Spinal cord (tissue), 10 donors: ENCODE measurements around the gene PHYHD1. TPM values are rescaled to one million over a fixed set of nuclear protein-coding genes. Genes with fewer than 3 reads are reported as not detected.
A peak's percentile ranks its signal among the peaks of the same experiment; 100 is the strongest.
"Not testable (repeated sequence)": the region's sequence is repeated elsewhere in the genome, so short reads cannot be mapped to it uniquely, and the experiment has no call there.

Source experiments
- DNase-seq, 6 donors: peaks; one replicate each; pipeline versions ENCODE4 v3.0.0 to v3.0.0-alpha.2; 2013 to 2015; ENCODE audit warnings: low spot score in 6 of 6, low read depth in 4 of 6
- H3K27ac ChIP-seq: one replicate; pipeline ENCODE4 v1.5.1; 2013; ENCODE audit warnings: low read depth, low read length, control low read depth
- H3K27me3 ChIP-seq: one replicate; pipeline ENCODE4 v1.6.1; 2013; ENCODE audit warnings: low read length; ENCODE audit not compliant: control insufficient read depth, insufficient read depth
- H3K36me3 ChIP-seq: one replicate; pipeline ENCODE4 v1.6.1; 2013; ENCODE audit warnings: low read length; ENCODE audit not compliant: control insufficient read depth, insufficient read depth
- H3K4me1 ChIP-seq: one replicate; pipeline ENCODE4 v1.6.1; 2013; ENCODE audit warnings: low read length; ENCODE audit not compliant: control insufficient read depth, insufficient read depth
- H3K4me3 ChIP-seq: one replicate; pipeline ENCODE4 v1.5.1; 2013; ENCODE audit warnings: low read depth, low read length, control low read depth
- H3K9me3 ChIP-seq: one replicate; pipeline ENCODE4 v1.6.1; 2013; ENCODE audit warnings: low read length; ENCODE audit not compliant: control insufficient read depth, insufficient read depth
- WGBS: methylation state at CpG from one replicate; pipeline ENCODE4 v1.1.5; 2013; ENCODE audit warnings: missing lambda C conversion rate; ENCODE audit not compliant: insufficient coverage; 5-methylcytosine and 5-hydroxymethylcytosine counted together
- polyA plus RNA-seq, 2 donors: library from polyadenylated mRNA; unstranded; fragments of 120-200 nt; gene quantifications; one replicate each; pipeline ENCODE4 v1.2.1, GENCODE V29; 2013; ENCODE audit not compliant: insufficient read length in 2 of 2
- total RNA-seq, 2 donors: library from RNA; depleted of rRNA in 1 of 2; stranded (reverse); fragments of 120-200 nt in 1 of 2; fragments of >200 nt in 1 of 2; gene quantifications; one replicate each; pipeline versions ENCODE4 v1.2.3 to v1.2.4, GENCODE V29; 2013 to 2014
- donor health status: healthy.

PHYHD1 gene
- total and polyA plus RNA-seq, 4 donors: 7.8 to 29.9 (median 25.3) TPM

- DNase-seq: no peak
- H3K27ac ChIP-seq: no peak overlapping the region
- H3K9me3 ChIP-seq: no peaks in the 10 kb centered on the region
- 96% methylated on average over 5 of the region's 9 CpGs for WGBS
- no peak overlapping the region for H3K4me3 ChIP-seq
- H3K4me1 ChIP-seq: peaks cover 24% of the 10 kb centered on the region
- no peaks in the 10 kb centered on the region for H3K27me3 ChIP-seq
- H3K36me3 ChIP-seq: peaks cover 18% of the 10 kb centered on the region
Observed at GRCh38 chr9:128937310-128938165, 16.8 kb downstream of the PHYHD1 start.

GRCh38 chr9:128940271-128940921 is 19.6 kb downstream of the PHYHD1 start:
- DNase-seq: peak in 3 of 6 donors; percentile 39 to 74 (median 68)
- Histone ChIP-seq H3K27ac (peak overlapping the region; percentile 54), H3K4me3 (no peak overlapping the region), H3K4me1 (peaks cover 27% of the 10 kb centered on the region), H3K27me3 (no peaks in the 10 kb centered on the region), H3K9me3 (no peaks in the 10 kb centered on the region), H3K36me3 (peaks cover 41% of the 10 kb centered on the region)
- 43% methylated on average over 10 of the region's 15 CpGs for WGBS

DNA sequence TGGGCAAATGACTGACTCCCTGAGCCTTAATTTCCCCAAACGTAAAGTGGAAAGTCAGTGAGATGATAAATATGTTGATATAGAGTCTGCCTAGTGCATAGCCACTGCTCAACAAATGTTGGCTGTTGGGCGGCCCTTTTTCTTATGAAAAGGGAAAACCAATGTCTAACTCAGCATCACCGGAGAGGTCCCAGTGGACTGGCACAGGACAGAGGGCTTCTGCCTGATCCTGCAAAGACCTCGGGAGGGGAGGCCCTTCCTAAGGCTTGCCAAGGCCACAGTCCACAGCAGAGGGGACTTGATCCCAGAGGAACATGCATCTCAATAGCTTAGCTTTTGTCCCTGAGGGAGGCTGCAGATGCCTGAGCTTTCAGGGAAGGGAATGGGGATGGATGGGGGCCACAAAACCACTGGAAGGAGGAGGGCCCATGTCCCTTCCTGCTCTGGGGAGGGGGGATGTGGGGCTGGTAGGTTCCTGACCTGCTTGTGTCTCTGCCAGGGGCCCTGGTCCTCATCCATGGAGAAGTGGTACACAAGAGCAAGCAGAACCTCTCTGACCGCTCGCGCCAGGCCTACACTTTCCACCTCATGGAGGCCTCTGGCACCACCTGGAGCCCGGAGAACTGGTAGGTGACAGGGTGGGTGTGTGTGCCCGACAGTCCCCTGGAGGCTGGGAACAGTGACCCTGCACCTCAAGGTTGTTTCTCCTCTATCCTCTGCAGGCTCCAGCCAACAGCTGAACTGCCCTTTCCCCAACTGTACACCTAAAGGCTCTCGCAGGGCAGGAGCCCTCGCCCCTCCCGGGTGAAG is 20.4 kb downstream of the PHYHD1 start:
- 82% methylated on average over 7 of the region's 12 CpGs for WGBS
- H3K27ac ChIP-seq: peak overlapping the region; percentile 54
- H3K36me3 ChIP-seq: peaks cover 46% of the 10 kb centered on the region
- peaks cover 31% of the 10 kb centered on the region for H3K4me1 ChIP-seq
- DNase-seq: no peak
- no peak overlapping the region for H3K4me3 ChIP-seq
- H3K27me3 ChIP-seq: no peaks in the 10 kb centered on the region
- H3K9me3 ChIP-seq: no peaks in the 10 kb centered on the region

GRCh38 chr9:128943832-128944620 is 23.2 kb downstream of the PHYHD1 start:
- Histone ChIP-seq H3K4me1 (peaks cover 54% of the 10 kb centered on the region), H3K36me3 (peaks cover 46% of the 10 kb centered on the region), H3K27ac (peak overlapping the region; percentile 33), H3K4me3 (no peak overlapping the region), H3K9me3 (no peaks in the 10 kb centered on the region), H3K27me3 (no peaks in the 10 kb centered on the region)
- 100% methylated on average over 3 of the region's 7 CpGs for WGBS
- DNase-seq: no peak

DNA sequence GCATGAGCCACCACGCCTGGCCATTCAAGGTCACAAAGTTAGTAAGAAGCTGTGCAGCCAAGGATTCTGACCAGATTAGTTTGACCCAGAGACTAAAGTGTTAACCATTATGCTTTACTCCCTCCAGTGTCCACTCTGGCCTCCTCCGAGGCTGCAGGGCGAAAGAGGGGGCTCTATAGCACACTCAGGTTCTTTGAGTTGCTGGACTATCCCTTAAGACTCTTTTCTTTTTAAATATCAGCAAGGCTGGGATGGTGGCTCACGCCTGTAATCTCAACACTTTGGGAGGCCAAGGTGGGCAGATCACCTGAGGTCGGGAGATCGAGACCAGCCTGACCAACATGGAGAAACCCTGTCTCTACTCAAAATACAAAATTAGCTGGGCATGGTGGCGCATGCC is 24.2 kb downstream of the PHYHD1 start:
- peaks cover 51% of the 10 kb centered on the region for H3K36me3 ChIP-seq
- 93% methylated on average over 6 of the region's 7 CpGs for WGBS
- not testable (repeated sequence) for H3K4me3 ChIP-seq, H3K27ac ChIP-seq, H3K27me3 ChIP-seq, DNase-seq, H3K9me3 ChIP-seq
- peaks cover 54% of the 10 kb centered on the region for H3K4me1 ChIP-seq

DNA sequence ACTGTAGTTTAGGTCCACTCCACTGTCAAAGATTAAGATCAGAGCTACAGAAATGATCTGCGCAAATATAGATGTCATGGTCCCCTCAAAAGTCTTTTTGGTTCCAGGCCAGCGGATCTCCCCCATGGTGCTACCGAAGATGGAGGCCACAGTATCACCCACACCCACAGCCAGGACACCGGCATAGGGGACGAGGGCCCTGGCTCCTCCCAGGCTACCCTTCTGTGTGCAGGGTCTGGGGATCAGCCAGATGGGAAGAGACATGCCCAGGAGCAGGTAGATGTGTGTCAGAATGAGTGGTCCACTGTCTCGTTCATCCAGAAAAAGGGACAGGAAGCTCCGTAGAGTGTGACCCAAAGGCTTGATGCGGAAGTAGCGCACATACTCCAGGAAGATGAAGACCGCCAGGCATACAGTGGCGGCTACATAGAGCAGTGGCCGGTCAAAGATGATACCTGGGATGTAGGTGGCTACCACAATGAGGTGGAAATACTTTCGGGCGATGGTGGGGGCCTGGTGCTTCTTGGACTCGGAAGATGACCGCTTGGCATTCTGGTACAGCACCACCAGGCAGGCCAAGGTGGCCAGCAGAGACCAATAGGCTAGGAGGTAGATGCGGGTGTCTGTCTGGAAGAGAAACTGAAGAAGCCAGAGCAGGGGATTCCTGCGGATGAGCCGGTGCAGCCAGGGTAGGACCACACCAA is 25.2 kb downstream of the PHYHD1 start:
- DNase-seq: no peak
- no peaks in the 10 kb centered on the region for H3K27me3 ChIP-seq
- H3K36me3 ChIP-seq: peaks cover 53% of the 10 kb centered on the region
- H3K27ac ChIP-seq: no peak overlapping the region
- 98% methylated on average over 17 of the region's 19 CpGs for WGBS
- peaks cover 45% of the 10 kb centered on the region for H3K4me1 ChIP-seq
- H3K4me3 ChIP-seq: no peak overlapping the region
- H3K9me3 ChIP-seq: no peaks in the 10 kb centered on the region

DNA sequence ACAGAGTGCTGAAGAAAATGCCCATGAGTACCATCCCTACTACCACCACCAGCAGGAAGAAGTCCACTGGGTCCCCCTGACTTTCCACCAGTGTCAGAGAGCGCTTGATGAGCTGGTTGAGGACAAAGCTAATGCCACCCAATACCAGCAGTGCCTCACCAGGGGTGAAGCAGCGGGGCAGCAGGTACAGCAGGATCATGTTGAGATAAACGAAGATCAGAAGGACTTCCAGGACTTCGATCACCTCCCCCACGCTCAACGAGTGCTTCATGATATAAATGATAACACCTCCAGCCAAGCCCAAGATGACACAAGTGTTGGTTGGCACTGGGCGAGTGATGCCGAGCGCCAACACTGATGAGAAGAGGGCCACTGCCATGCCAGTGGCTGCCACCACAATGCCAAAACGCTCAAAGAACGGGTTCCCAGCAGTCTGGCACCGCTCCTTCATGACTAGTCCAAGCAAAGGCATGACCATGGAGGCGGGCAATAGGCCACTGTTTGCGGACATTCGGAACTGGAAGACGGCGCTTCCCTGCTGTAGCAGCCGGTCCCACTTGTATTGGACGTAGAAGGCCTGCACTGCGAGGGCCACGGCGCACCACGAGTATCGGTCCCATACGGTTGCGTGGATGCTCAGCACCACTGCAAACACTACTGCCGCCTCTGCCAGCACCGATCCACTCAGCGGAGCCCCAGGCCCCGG is 25.9 kb downstream of the PHYHD1 start:
- Histone ChIP-seq H3K27me3 (no peaks in the 10 kb centered on the region), H3K36me3 (peaks cover 52% of the 10 kb centered on the region), H3K27ac (peak overlapping the region; percentile 90), H3K9me3 (no peaks in the 10 kb centered on the region), H3K4me1 (peaks cover 37% of the 10 kb centered on the region), H3K4me3 (peak overlapping the region; percentile 89)
- 16% methylated on average over 26 of the region's 30 CpGs for WGBS
- DNase-seq: no peak

DNA sequence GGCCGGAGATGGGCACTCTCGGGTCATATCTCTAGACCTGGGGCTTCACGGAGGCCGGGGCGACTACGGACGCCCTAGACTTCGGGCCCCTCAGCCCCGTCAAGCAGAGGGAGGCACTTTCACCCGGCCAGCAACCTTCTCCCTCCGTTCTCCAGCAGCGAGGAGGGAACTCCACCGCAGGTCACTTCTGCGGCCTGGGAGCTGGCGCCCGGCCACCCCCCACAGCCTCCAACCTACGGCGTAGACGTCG is 26.4 kb downstream of the PHYHD1 start:
- H3K27me3 ChIP-seq: no peaks in the 10 kb centered on the region
- peak overlapping the region; percentile 89 for H3K4me3 ChIP-seq
- peaks cover 50% of the 10 kb centered on the region for H3K36me3 ChIP-seq
- WGBS: 0% methylated on average over 20 of the region's 20 CpGs
- peaks cover 34% of the 10 kb centered on the region for H3K4me1 ChIP-seq
- no peaks in the 10 kb centered on the region for H3K9me3 ChIP-seq
- peak overlapping the region; percentile 90 for H3K27ac ChIP-seq
- DNase-seq: peak in 1 of 6 donors; percentile 26
